ENCODE measurements around the gene SPRYD4.

Gene SPRYD4

GRCh38 chr12:56522411-56523193 is 54.2 kb downstream of the SPRYD4 start:
- DNase-seq: no peak

DNA sequence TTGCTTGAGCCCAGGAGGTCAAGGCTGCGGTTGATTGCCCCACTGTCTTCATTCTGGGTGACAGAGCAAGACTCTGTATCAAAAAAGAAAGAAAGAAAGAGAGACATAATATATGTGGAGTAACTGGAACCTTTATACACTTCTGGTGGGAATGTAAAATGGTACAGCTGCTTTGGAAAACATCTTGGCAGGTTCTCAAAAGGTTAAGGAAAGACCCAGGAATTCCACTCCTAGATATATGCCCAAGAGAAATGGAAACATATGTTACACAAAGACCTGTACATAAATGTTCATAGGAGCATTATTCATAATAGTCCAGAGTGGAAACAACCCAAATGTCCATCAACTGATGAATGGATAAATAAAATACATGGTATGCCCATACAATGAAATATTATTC is 60.5 kb downstream of the SPRYD4 start:
- DNase-seq: no peak
